OCI-LY7 (cell line): ENCODE data around the gene RLBP1. TPM values are rescaled to one million over a fixed set of nuclear protein-coding genes. Genes with fewer than 3 reads are reported as not detected.

Experiments
- BruUV-seq: library from RNA; stranded (reverse); fragments of 400-500 nt; replicated peaks from 2 replicates; lab custom pipeline; 2021; lab: Mats Ljungman, UMichigan
- CTCF ChIA-PET: fragments of 300-600 bp; sonication (Branson Sonifier 250); formaldehyde crosslinking; loops from one replicate; lab custom pipeline; 2022; ENCODE audit warnings: antibody characterized with exemption; ENCODE audit not compliant: unreplicated experiment; lab: Charles Lee
- POLR2A ChIA-PET: fragments of 300-600 bp; sonication (Branson Sonifier 250); formaldehyde crosslinking; loops from one replicate; lab custom pipeline; 2022; ENCODE audit warnings: antibody characterized with exemption; lab: Charles Lee
- DNase-seq: peaks from one replicate; pipeline ENCODE4 v3.0.0-alpha.2; 2015; ENCODE audit warnings: low spot score
- H2AFZ ChIP-seq: fragments of 200-600 bp; sonication (generic), shearing (Covaris generic); 2 replicates; pipeline ENCODE4 v1.6.1; 2014; ENCODE audit warnings: mild to moderate bottlenecking, antibody characterized with exemption, low read length, moderate library complexity
- H3K27ac ChIP-seq: fragments of 200-600 bp; sonication (generic); 2 replicates; pipeline ENCODE4 v1.5.1; 2014; ENCODE audit warnings: mixed run types, low read depth, mild to moderate bottlenecking, moderate library complexity, low read length, inconsistent platforms; ENCODE audit not compliant: poor library complexity, severe bottlenecking
- H3K36me3 ChIP-seq: fragments of 200-600 bp; sonication (generic); 2 replicates; pipeline ENCODE4 v1.6.1; 2014; ENCODE audit warnings: mild to moderate bottlenecking, antibody characterized with exemption, low read length, moderate library complexity, mixed read lengths; ENCODE audit not compliant: insufficient read depth
- H3K4me1 ChIP-seq: fragments of 200-600 bp; sonication (generic); 2 replicates; pipeline ENCODE4 v1.5.1; 2014; ENCODE audit warnings: mild to moderate bottlenecking, low read length; ENCODE audit not compliant: insufficient read depth, poor library complexity, severe bottlenecking
- H3K4me2 ChIP-seq: fragments of 200-600 bp; sonication (generic); 2 replicates; pipeline ENCODE4 v1.6.1; 2014; ENCODE audit warnings: mild to moderate bottlenecking, low read length
- H3K4me3 ChIP-seq: fragments of 200-600 bp; sonication (generic); 2 replicates; pipeline ENCODE4 v1.5.1; 2014; ENCODE audit warnings: mild to moderate bottlenecking, low read depth, low read length; ENCODE audit not compliant: poor library complexity, severe bottlenecking
- H3K79me2 ChIP-seq: fragments of 200-600 bp; sonication (generic); 2 replicates; pipeline ENCODE4 v1.6.1; 2016; ENCODE audit warnings: low read depth, mild to moderate bottlenecking, low read length, moderate library complexity, mixed read lengths; ENCODE audit not compliant: insufficient read depth
- H3K9me2 ChIP-seq: fragments of 200-600 bp; sonication (generic); 2 replicates; pipeline ENCODE4 v1.6.1; 2016; ENCODE audit warnings: mild to moderate bottlenecking, low read length, mixed read lengths; ENCODE audit not compliant: insufficient read depth
- H3K9me3 ChIP-seq: fragments of 200-600 bp; sonication (generic); 2 replicates; pipeline ENCODE4 v1.6.1; 2014; ENCODE audit warnings: mild to moderate bottlenecking, mixed run types, low read length, mixed read lengths
- H4K20me1 ChIP-seq: fragments of 200-600 bp; sonication (generic); 2 replicates; pipeline ENCODE4 v1.6.1; 2014; ENCODE audit warnings: mild to moderate bottlenecking, antibody characterized with exemption, low read length, moderate library complexity, mixed read lengths; ENCODE audit not compliant: insufficient read depth
- EZH2phosphoT487 ChIP-seq: fragments of 200-600 bp; sonication (generic); IDR thresholded peaks from 2 replicates; pipeline ENCODE4 v1.6.1; 2018; ENCODE audit warnings: low read depth, borderline replicate concordance, mild to moderate bottlenecking, mixed run types, antibody characterized with exemption, low read length, moderate library complexity, mixed read lengths
- intact Hi-C: fragments of 100-400 bp; cut with micrococcal nuclease; formaldehyde crosslinking; loops from one replicate; pipeline ENCODE4 v1.10.0; 2022; ENCODE audit not compliant: unreplicated experiment
- total RNA-seq, 2 experiments: library from RNA; depleted of rRNA in 1 of 2; stranded (reverse); fragments of >200 nt in 1 of 2; shearing (Covaris generic) in 1 of 2; gene quantifications; 2 replicates each; pipeline ENCODE4 v1.2.3, GENCODE V29; 2014 to 2022
- TF ChIP-seq, protein P1 (sequence below): fragments of 200-600 bp; sonication (generic); conservative IDR thresholded peaks from 2 replicates; pipeline ENCODE4 v1.5.1; 2014; ENCODE audit warnings: mild to moderate bottlenecking, antibody characterized with exemption, low read length, moderate library complexity, mixed read lengths

The RLBP1 gene
- total RNA-seq, 2 experiments from 2014 or later: not detected

DNA sequence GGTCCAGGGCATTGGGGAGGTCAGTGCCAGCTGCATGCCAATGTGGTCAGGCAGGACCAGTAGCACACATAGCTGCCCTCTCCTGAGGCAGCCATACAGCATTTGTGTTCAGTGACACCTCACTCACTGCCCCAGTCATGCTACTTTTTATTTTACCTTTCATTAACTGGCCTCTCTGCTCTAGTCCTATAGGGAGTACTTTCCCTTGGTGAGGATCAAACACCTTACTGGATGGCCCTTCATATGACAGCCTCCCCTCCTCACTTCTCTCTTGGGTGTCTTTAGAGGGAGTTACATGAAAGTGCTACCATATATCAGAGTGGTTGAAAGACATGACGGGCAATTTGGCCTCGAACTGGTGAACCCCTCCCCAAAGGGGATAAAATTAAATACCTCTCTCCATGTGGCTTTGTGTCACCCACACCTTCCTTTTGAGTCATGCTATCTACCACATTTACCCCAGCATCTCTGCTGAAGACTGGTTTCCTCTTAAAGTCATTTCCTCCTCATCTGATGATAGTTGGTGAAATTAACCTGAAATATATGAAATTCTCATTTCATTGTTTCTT lies 17.6 kb downstream of the RLBP1 start:
- DNase-seq: no peak
- Histone ChIP-seq H2AFZ (no peak overlapping the region), H3K9me2 (no peaks in the 10 kb centered on the region), H3K27ac (no peak overlapping the region), H3K79me2 (no peaks in the 10 kb centered on the region), H3K4me1 (no peaks in the 10 kb centered on the region), H3K4me3 (no peak overlapping the region), H3K4me2 (no peak overlapping the region), H3K36me3 (no peaks in the 10 kb centered on the region), H3K9me3 (no peaks in the 10 kb centered on the region), H4K20me1 (no peaks in the 10 kb centered on the region)
- no TSS peak for BruUV-seq
- no peak for TF ChIP-seq EZH2phosphoT487
- TF ChIP-seq, protein P1, sequence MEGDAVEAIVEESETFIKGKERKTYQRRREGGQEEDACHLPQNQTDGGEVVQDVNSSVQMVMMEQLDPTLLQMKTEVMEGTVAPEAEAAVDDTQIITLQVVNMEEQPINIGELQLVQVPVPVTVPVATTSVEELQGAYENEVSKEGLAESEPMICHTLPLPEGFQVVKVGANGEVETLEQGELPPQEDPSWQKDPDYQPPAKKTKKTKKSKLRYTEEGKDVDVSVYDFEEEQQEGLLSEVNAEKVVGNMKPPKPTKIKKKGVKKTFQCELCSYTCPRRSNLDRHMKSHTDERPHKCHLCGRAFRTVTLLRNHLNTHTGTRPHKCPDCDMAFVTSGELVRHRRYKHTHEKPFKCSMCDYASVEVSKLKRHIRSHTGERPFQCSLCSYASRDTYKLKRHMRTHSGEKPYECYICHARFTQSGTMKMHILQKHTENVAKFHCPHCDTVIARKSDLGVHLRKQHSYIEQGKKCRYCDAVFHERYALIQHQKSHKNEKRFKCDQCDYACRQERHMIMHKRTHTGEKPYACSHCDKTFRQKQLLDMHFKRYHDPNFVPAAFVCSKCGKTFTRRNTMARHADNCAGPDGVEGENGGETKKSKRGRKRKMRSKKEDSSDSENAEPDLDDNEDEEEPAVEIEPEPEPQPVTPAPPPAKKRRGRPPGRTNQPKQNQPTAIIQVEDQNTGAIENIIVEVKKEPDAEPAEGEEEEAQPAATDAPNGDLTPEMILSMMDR: no peak
- intact Hi-C loops: no loop called here
- ChIA-PET POLR2A (no interaction called here), CTCF (no interaction called here)

GRCh38 chr15:89201465-89202005 lies 19.8 kb downstream of the RLBP1 start:
- no peak overlapping the region for H3K4me2 ChIP-seq
- intact Hi-C loops: no loop called here

More at GRCh38 chr15:89201465-89202005, 19.8 kb downstream of the RLBP1 start:
- no TSS peak for BruUV-seq
- no peaks in the 10 kb centered on the region for H4K20me1 ChIP-seq
- no peaks in the 10 kb centered on the region for H3K9me2 ChIP-seq
- ChIA-PET CTCF (no interaction called here), POLR2A (interaction anchor here (1.1 kb wide), 1 partner anchor 13 kb away, joined by 3 read pairs; no protein-coding TSS in a partner anchor)
- TF ChIP-seq EZH2phosphoT487: no peak
- TF ChIP-seq, protein P1: no peak
- H3K4me3 ChIP-seq: no peak overlapping the region
- H2AFZ ChIP-seq: no peak overlapping the region
- no peaks in the 10 kb centered on the region for H3K36me3 ChIP-seq
- H3K79me2 ChIP-seq: no peaks in the 10 kb centered on the region
- no peak for DNase-seq
- no peaks in the 10 kb centered on the region for H3K9me3 ChIP-seq
- no peaks in the 10 kb centered on the region for H3K4me1 ChIP-seq
- H3K27ac ChIP-seq: no peak overlapping the region
